GM10266 (cell line): ENCODE data around the gene KLHL40.

ENCODE experiments used
- DNase-seq: peaks from one replicate; pipeline ENCODE4 v3.0.0; 2012; ENCODE audit errors: extremely low spot score
- TF ChIP-seq, protein P1 (sequence below): IDR thresholded peaks from 2 replicates; pipeline ENCODE4 v1.5.1; 2012; ENCODE audit warnings: mild to moderate bottlenecking, low read depth; ENCODE audit not compliant: control insufficient read depth, insufficient read depth; ENCODE audit errors: missing control alignments

The KLHL40 gene

GRCh38 chr3:42712688-42713372, 27.5 kb downstream of the KLHL40 start:
- no peak for DNase-seq
- TF ChIP-seq, protein P1, sequence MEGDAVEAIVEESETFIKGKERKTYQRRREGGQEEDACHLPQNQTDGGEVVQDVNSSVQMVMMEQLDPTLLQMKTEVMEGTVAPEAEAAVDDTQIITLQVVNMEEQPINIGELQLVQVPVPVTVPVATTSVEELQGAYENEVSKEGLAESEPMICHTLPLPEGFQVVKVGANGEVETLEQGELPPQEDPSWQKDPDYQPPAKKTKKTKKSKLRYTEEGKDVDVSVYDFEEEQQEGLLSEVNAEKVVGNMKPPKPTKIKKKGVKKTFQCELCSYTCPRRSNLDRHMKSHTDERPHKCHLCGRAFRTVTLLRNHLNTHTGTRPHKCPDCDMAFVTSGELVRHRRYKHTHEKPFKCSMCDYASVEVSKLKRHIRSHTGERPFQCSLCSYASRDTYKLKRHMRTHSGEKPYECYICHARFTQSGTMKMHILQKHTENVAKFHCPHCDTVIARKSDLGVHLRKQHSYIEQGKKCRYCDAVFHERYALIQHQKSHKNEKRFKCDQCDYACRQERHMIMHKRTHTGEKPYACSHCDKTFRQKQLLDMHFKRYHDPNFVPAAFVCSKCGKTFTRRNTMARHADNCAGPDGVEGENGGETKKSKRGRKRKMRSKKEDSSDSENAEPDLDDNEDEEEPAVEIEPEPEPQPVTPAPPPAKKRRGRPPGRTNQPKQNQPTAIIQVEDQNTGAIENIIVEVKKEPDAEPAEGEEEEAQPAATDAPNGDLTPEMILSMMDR: no peak

DNA sequence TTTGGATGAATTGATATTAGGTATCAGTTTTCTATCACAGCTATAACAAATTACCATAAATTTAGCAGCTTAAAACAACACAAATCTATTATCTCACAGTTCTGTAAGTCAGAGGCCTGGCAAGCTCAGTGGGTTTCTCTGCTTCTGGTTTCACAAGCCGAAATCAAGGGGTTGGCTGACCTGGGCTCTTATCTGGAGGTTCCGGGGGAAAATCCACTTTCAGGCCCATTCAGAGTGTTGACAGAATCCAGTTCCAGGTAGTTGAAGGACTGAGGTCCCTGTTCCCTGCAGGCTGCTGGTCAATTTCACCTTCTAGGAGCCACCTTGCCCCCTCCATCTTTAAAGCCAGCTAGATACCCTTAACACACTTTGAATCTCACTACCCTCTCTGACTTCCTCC, 28.4 kb downstream of the KLHL40 start:
- no peak for DNase-seq
- TF ChIP-seq, protein P1: no peak

DNA sequence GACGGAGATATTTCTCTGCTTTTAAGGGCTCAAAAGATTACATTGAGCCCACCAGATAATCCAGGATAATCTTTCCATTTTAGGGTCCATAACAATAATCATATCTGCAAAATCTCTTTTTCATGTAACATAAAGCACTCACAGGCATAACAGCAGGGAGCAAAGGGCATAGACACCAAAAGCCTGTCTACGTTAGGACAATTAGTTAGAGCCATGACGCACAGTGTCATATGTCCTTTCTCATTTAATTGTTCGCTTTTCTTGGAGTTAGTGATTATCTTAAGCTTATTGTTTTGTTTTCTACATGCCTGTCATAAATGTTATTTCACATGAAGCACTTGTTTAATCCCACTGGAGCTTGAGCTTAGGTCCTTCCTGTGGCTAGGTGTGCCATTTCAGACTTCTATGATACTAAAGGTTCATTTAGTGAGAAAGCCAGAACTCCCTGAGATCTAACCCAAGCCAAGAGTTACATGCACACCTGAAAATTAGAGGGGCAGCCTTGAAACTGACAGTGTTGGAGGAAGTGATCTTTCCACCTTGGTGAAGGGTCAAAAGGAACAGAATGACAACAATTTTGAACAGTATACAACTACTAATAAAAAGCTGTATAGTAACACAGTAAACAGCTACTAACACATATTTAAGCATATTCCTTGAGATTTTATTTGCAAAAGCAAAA, 29.0 kb downstream of the KLHL40 start:
- DNase-seq: no peak
- TF ChIP-seq, protein P1: no peak

DNA sequence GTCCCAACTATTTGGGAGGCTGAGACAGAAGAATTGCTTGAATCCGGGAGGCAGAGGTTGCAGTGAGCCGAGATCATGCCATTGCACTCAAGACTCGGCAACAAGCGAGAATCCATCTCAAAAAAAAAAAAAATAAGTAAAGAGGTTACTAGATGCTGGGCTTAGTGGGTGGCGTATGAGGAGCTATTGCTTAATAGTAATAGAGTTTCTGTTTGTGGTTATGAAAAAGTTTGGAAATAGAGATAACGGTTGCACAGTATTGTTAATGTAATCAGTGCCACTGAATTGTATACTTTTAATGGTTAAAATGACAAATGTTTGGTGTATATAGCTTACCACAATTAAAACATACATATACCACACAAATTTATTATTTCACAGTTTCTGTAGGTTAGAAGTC, 32.0 kb downstream of the KLHL40 start:
- TF ChIP-seq, protein P1: no peak
- DNase-seq: no peak

GRCh38 chr3:42718338-42718737, 33.0 kb downstream of the KLHL40 start:
- no peak for DNase-seq
- TF ChIP-seq, protein P1: no peak

- DNase-seq: no peak
- TF ChIP-seq, protein P1: no peak
These were observed 33.7 kb downstream of the KLHL40 start for GRCh38 chr3:42719002-42719401.

DNA sequence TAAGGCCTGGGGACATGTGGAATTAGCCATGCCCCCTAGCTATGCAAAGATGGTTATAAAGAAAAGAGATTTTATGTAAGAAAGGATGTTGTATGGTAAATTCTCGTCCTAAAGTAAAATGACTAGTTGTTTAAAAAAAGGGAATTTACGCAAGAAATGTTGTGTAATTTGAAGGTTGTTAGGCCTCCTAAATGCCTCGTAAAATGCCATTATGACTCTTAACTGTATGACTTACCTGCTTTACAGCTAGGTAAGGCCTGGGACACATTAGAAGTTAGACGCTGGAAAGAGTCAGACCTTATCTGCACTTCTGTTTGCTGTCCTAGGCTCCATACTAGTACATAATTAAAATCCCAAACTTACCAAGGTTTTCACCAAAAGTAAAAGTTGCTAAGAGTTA, 34.8 kb downstream of the KLHL40 start:
- no peak for DNase-seq
- TF ChIP-seq, protein P1: no peak
